RKO (cell line): ENCODE data around the gene IRX1.

ENCODE experiments used
- DNase-seq: peaks from one replicate; pipeline ENCODE4 v3.0.0-alpha.2; 2016; ENCODE audit warnings: low spot score

Gene IRX1

GRCh38 chr5:3595006-3595961, at the start of gene IRX1:
Gene IRX1 (plus strand): TSS chr5:3595832. CDS start chr5:3596106, 274 bp downstream.
- no peak for DNase-seq

GRCh38 chr5:3546028-3546427, 49.6 kb upstream of the IRX1 start:
- no peak for DNase-seq

- DNase-seq = no peak
These were observed 31.5 kb upstream of the IRX1 start for GRCh38 chr5:3564116-3564515.

GRCh38 chr5:3564827-3565518, 30.7 kb upstream of the IRX1 start:
- no peak for DNase-seq

- DNase-seq = no peak
These were observed 10.7 kb upstream of the IRX1 start for GRCh38 chr5:3584724-3585531.

- no peak for DNase-seq
These were observed 5.3 kb upstream of the IRX1 start for GRCh38 chr5:3590161-3590966.

- DNase-seq = no peak
These were observed 4.4 kb upstream of the IRX1 start for GRCh38 chr5:3590967-3591900.

GRCh38 chr5:3592298-3592697, 3.3 kb upstream of the IRX1 start:
- no peak for DNase-seq

- no peak for DNase-seq
These were observed 1.7 kb upstream of the IRX1 start for GRCh38 chr5:3593771-3594509.

GRCh38 chr5:3594510-3595005, 1.1 kb upstream of the IRX1 start:
- DNase-seq = no peak

- DNase-seq = no peak
These were observed 711 bp downstream of the IRX1 start for GRCh38 chr5:3596261-3596825.

- DNase-seq = no peak
These were observed 1.2 kb downstream of the IRX1 start for GRCh38 chr5:3596857-3597166.

GRCh38 chr5:3597167-3598007, 1.8 kb downstream of the IRX1 start:
- no peak for DNase-seq

GRCh38 chr5:3598207-3598606, 2.6 kb downstream of the IRX1 start:
- DNase-seq = no peak

GRCh38 chr5:3598769-3599211, 3.2 kb downstream of the IRX1 start:
- DNase-seq = no peak

- no peak for DNase-seq
These were observed 3.8 kb downstream of the IRX1 start for GRCh38 chr5:3599226-3600105.
